Mesothelial cell of epicardium (in vitro differentiated cells): ENCODE results near the gene FPR2. TPM values are rescaled to one million over a fixed set of nuclear protein-coding genes. Genes with fewer than 3 reads are reported as not detected.

Experiments
- DNase-seq, 2 experiments: peaks; one replicate each; pipeline ENCODE4 v3.0.0; 2021; ENCODE audit warnings: low spot score in 2 of 2; ENCODE audit not compliant: unreplicated experiment in 2 of 2
- H3K27ac Mint-ChIP-seq: 2 replicates; pipeline ENCODE4 v1.8.0; 2021; ENCODE audit warnings: mixed read lengths
- H3K27me3 Mint-ChIP-seq: 2 replicates; pipeline ENCODE4 v1.8.0; 2021; ENCODE audit warnings: low read depth, mixed read lengths
- H3K36me3 Mint-ChIP-seq: 2 replicates; pipeline ENCODE4 v1.8.0; 2021; ENCODE audit warnings: mixed read lengths
- H3K4me1 Mint-ChIP-seq: 2 replicates; pipeline ENCODE4 v1.8.0; 2021; ENCODE audit warnings: mixed read lengths
- H3K4me3 Mint-ChIP-seq: 2 replicates; pipeline ENCODE4 v1.8.0; 2021; ENCODE audit warnings: mild to moderate bottlenecking, moderate library complexity, mixed read lengths
- H3K9me3 Mint-ChIP-seq: 2 replicates; pipeline ENCODE4 v1.8.0; 2021; ENCODE audit warnings: mixed read lengths
- CTCF ChIP-seq: fragments of 200-600 bp; sonication (generic); IDR thresholded peaks from one replicate; pipeline ENCODE4 v1.5.0; 2021; ENCODE audit warnings: antibody characterized with exemption; ENCODE audit not compliant: unreplicated experiment
- total RNA-seq: library from RNA; stranded (reverse); gene quantifications from 3 replicates; pipeline ENCODE4 v1.2.1, GENCODE V29; 2021

Gene FPR2
- total RNA-seq, 1 donor from 2014 or later, result not detected

DNA sequence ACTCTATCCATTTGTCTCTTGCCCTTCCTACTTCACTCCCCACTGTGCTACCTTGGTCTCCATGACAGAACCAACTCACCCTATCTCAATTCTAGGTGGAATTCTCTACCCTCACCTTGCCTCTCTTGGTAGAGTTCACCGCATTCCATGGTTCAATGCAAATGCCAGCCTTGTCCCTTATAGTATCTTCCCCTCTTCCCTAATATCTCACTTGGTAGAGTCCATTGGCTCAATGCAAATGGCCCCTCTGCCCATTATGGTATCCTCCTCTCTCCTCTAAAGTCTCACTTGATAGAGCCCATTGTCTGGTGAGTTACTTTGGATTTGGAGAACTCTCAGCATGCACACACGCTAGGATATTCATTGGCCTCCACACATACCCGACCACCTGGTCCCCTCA is 45.1 kb upstream of the FPR2 start:
- Mint-ChIP-seq H3K4me3 (no peak overlapping the region), H3K4me1 (no peaks in the 10 kb centered on the region), H3K36me3 (peaks cover 1% of the 10 kb centered on the region), H3K9me3 (no peaks in the 10 kb centered on the region), H3K27me3 (peaks cover 57% of the 10 kb centered on the region), H3K27ac (no peak overlapping the region)
- no peak for DNase-seq
- TF ChIP-seq CTCF, result no peak

DNA sequence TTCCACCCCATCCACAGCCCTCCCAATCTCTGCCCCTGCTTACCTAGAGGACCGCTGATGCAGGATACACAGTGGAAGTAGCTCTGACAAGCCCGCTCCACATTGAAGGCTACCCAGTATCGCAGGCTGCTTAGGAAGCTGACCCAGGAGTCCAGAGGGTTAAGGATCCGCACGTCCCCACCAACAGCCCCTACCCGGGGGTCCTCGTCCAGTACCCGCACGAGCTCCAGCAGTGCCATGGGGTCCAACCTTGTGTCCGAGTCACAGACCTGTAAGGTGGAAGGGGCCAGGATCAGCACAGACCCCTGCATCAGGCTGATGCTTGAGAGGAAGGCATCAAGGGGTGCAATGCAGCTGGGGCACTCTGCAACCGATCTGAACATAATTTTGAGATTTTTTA is 44.1 kb upstream of the FPR2 start:
- Mint-ChIP-seq H3K4me3 (no peak overlapping the region), H3K27me3 (peaks cover 64% of the 10 kb centered on the region), H3K4me1 (no peaks in the 10 kb centered on the region), H3K27ac (no peak overlapping the region), H3K9me3 (no peaks in the 10 kb centered on the region), H3K36me3 (no peaks in the 10 kb centered on the region)
- DNase-seq, result no peak
- TF ChIP-seq CTCF, result no peak

- TF ChIP-seq CTCF, result no peak
- no peak for DNase-seq
- no peak overlapping the region for H3K27ac Mint-ChIP-seq
- no peaks in the 10 kb centered on the region for H3K36me3 Mint-ChIP-seq
- H3K9me3 Mint-ChIP-seq, result no peaks in the 10 kb centered on the region
- peaks cover 86% of the 10 kb centered on the region for H3K27me3 Mint-ChIP-seq
- H3K4me1 Mint-ChIP-seq, result no peaks in the 10 kb centered on the region
- peak overlapping the region; percentile 25 for H3K4me3 Mint-ChIP-seq
Observed at GRCh38 chr19:51719251-51719988, 41.6 kb upstream of the FPR2 start.

GRCh38 chr19:51721905-51722304 is 39.1 kb upstream of the FPR2 start:
- Mint-ChIP-seq H3K27me3 (peaks cover 79% of the 10 kb centered on the region), H3K9me3 (no peaks in the 10 kb centered on the region)

DNA sequence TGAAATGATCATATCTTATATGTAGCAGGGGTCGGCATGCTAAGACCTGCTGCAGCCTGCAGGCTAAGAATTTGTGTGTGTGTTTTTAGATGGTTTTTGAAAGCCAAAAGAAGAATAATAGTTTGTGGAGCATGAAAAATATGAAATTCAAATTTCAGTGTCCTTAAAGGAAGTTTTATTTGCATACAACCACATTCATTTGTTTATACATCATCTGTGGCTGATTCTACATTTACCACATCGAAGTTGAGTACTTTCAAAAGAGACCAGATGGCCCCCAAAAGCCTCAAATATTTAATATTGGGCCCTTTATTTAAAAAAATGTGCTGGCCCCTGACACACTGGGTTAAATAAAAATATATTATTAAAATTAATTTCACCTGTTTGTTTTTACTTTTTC is 38.5 kb upstream of the FPR2 start:
- Mint-ChIP-seq H3K9me3 (no peaks in the 10 kb centered on the region), H3K36me3 (no peaks in the 10 kb centered on the region), H3K27ac (no peak overlapping the region), H3K27me3 (peaks cover 73% of the 10 kb centered on the region), H3K4me3 (no peak overlapping the region), H3K4me1 (peaks cover 8% of the 10 kb centered on the region)
- TF ChIP-seq CTCF, result no peak
- no peak for DNase-seq

More at GRCh38 chr19:51721905-51722304, 39.1 kb upstream of the FPR2 start:
- Mint-ChIP-seq H3K36me3 (no peaks in the 10 kb centered on the region), H3K4me3 (no peak overlapping the region), H3K4me1 (peaks cover 8% of the 10 kb centered on the region), H3K27ac (no peak overlapping the region)
- no peak for TF ChIP-seq CTCF
- DNase-seq, result no peak
